Measurements from ENCODE around the gene FAF1.
"Not testable (repeated sequence)": the region's sequence is repeated elsewhere in the genome, so short reads cannot be mapped to it uniquely, and the experiment has no call there.

FAF1 gene

DNA sequence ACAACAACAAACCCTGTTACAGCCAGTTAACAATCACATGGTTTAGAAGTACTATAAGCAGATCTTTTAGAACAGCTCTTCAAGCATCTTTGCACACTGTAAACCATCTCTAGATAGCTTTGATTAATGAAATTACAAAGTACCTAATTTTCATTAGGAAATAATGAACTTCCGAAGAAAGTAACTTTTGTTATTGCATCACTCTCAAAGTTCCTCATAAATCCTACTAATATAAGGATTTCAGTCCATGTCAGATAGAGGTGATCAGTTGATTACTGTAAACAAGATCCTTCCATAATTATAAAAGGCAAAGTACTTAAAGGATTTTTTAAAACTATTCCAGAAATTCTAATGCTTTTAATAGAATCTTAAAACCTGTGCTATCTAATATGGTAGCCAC lies 58.2 kb downstream of the FAF1 start:
- no peak for DNase-seq

DNA sequence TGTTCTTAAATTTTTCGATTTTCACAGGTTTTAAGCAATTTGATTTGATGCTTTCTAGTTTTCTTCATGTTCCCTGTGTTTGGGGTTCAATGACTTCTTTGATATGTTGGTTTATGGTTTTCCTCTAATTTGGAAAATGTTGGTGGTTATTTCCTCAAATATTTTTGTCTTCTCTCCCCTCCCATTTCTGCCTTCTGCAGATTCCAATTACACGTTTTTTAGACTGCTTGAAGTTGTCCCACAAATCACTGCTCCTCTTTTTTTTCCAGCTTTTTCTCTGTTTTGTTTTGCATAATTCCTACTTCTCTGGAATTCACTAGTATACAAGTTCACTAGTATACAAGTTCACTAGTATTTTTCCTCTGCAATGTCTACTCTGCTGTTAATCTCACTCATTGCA lies 61.3 kb downstream of the FAF1 start:
- no peak for DNase-seq

DNA sequence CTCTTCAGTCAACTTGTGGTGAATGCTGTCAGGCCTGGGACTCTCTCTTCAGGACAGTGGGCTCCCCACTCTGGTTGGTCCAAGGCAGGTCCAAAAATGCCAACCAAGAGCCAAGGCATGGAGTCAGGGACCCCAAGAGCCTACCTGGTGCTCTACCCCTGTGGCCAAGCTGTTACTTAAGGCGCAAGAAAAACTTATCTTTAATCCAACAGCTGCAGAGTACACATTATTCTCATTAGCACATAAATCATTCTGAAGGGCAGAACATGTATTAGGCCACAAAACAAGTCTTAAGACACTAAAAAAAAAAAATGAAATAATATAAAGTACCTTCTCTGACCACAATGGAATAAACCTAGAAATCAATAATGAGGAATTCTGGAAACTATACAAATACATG lies 65.7 kb downstream of the FAF1 start:
- DNase-seq: no peak

DNA sequence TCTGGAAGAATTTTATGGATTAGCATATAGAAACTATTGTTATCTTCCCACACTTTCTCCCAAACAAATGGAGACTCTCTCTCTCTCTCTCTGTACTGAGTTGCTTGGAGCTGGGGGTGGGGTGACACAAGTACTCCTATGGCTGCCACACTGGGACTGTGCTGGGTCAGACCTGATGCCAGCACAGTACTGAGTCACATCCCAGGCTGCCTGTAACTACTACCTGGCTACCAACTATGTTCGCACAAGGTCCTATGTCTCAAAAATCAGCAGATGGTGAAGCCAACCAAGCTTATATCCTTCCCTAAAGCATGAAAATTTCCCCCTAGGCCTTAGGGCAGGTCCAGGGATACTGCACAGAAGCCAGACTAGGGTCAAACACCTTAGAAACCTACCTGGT lies 66.6 kb downstream of the FAF1 start:
- no peak for DNase-seq

DNA sequence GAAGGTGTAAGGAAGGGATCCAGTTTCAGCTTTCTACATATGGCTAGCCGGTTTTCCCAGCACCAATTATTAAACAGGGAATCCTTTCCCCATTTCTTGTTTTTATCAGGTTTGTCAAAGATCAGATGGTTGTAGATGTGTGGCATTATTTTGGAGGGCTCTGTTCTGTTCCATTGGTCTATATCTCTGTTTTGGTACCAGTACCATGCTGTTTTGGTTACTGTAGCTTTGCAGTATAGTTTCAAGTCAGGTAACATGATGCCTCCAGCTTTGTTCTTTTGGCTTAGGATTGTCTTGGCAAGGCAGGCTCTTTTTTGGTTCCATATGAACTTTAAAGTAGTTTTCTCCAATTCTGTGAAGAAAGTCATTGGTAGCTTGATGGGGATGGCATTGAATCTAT lies 72.5 kb downstream of the FAF1 start:
- not testable (repeated sequence) for DNase-seq

DNA sequence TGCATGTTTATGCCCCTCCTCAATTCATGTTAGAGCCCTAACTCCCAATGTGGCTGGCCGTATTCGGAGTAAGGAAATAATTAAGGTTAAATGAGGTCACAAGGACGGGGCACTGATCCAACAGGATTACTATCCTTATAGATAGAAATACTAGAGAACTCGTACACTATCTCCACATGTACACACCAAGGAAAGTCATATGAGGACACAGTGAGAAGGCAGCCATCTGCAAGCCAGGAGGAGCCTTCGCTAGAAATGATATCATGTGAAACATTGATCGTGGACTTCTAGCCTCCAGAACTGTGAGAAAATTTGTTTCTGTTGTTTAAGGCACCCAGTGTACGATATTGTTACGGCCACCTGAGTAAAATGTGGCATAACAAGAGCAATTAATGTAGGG lies 79.7 kb downstream of the FAF1 start:
- no peak for DNase-seq

DNA sequence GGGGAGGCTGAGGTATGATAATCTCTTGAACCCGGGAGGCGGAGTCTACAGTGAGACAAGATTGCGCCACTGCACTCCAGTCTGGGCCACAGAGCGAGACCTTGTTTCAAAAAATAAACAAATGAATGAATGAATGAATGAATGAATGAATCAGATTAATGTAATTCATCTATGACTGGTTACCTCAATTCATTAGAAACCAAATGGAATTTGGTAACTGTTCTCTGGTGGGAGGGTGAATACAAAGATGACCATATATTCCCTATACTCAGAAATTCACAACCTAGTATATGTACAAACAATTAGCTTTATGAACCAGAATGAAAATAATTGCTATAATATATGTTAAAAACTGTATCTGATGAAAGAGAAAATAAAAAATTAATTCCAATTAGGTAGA lies 80.9 kb downstream of the FAF1 start:
- no peak for DNase-seq

DNA sequence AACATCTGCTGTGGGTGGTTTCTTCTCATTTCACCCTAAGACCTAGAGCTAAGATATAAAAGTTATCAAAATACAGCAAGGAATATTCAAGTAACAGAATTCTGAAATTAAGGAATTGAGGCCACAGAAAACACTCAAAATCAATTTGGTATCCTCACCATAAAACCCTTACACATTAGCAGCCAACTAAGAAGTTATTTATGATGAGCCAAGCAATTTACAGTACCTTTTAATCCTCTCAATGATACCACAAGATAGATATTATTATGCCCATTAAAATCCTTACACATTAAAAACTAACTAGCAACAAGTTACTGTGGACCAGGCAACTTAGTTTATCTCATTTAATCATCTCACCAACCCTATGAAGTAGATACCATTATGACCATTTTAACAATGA lies 81.6 kb downstream of the FAF1 start:
- DNase-seq: no peak

DNA sequence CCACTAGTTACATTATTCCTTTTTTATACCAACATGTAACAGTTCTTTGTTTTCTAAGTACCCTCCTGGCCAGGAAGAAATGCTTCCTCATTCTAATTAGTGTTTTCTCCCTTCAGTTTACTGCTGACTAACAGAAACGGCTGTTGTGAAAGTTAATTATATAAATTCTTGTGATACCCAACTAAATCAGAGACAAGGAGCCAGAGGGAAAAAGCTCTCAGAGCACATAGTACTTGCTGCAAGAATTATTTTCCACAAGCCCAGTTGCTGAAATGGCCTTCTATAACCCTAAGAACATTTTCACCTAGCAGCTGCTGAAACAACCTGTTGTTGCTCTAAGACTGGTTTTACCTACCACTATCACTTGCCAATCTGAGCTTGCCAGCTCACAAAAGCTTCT lies 82.4 kb downstream of the FAF1 start:
- DNase-seq: no peak

DNA sequence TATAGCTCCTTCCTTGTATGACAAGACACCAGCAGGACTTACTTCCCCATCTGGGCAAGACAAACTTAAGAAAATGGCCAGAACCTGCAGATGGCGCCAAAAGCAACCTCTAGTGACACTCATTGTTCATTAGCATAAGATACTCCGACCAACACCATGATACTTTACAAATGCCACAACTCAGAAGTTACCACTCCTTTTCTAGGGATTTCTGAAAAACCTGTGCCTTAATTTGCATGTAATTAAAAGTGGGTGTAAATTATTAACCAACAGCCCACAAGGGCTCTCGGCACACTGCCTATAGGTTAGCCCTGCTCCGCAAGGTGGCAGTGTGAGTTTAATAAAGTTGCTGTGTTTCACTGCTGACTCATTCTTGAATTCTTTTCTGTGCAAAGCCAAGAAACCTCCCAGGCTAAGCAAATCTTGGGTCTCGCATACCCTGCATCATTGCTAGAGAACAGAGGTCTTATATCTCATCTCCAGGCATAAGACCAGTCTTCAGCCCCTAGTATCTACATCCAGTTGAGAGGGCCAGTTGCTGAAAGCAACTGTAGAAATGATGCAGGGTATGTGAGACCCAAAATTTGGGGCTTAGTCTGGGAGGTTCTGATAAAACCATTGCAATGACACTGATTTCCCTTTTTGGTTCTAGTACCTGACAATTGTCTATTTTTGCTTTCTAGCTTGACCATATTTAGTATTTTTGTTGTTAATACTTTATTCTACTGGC lies 86.4 kb downstream of the FAF1 start:
- peak; percentile 42 for DNase-seq

DNA sequence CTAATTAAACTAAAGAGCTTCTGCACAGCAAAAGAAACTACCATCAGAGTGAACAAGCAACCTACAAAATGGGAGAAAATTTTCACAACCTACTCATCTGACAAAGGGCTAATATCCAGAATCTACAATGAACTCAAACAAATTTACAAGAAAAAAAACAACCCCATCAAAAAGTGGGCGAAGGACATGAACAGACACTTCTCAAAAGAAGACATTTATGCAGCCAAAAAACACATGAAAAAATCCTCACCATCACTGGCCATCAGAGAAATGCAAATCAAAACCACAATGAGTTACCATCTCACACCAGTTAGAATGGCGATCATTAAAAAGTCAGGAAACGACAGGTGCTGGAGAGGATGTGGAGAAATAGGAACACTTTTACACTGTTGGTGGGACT lies 95.2 kb downstream of the FAF1 start:
- DNase-seq: not testable (repeated sequence)

DNA sequence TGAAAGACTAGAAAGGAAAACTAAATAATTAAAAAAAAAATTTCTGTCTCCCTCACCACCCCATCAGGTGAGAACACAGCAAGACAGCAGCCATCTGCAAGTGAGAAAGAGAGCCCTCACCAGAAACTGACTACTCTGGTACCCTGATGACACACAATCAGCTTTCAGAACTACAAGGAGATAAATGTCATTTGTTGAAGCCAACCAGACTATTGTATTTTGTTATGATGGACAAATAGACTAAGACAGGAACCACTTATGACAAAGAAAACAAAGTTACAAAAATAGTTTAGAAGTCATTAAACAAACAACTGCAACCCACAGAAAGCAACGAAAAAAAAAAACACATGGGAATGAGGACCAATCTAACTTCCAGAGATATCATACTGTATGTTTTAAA lies 98.3 kb downstream of the FAF1 start:
- no peak for DNase-seq

DNA sequence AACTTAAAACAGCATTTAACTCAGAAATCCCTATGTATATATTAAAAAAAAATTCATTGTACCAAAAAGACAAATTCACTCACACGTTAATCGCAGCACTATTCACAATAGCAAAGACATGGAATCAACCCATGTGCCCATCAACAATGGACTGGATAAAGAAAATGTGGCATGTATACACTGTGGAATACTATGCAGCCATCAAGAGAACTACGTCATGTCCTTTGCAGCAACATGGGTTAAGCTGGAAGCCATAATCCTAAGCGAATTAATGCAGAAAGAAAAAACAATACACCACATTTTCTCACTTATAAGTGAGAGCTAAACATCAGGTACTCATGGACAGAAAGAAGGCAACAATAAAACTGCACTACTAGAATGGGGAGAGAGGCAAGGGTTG lies 99.4 kb downstream of the FAF1 start:
- DNase-seq: no peak

DNA sequence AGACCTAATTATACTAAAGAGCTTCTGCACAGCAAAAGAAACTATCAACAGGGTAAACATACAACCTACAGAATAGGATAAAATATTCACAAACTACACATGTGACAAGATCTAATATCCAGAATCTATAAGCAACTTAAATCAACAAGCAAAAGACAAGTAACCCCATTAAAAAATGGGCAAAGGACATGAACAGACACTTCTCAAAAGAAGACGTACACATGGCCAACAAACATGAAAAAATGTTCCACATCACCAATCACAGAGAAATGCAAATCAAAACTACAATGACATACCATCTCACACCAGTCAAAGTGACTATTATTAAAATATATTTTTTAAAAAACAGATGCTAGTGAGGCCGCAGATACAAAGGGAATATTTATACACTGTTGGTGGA lies 99.8 kb downstream of the FAF1 start:
- no peak for DNase-seq

DNA sequence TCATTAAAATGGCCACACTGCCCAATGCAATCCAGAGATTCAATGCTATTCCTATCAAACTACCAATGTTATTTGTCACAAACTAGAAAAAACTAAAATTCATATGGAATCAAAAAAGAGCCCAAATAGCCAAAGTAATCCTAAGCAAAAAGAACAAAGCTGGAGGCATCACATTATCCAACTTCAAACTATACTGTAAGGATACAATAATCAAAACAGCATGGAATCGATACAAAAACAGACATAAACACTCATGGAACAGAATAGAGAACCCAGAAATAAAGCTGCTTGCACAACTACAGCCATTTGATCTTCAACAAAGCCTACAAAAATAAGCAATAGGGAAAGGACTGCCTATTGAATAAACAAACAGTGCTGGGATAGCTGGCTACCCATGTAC lies 100.4 kb downstream of the FAF1 start:
- no peak for DNase-seq

DNA sequence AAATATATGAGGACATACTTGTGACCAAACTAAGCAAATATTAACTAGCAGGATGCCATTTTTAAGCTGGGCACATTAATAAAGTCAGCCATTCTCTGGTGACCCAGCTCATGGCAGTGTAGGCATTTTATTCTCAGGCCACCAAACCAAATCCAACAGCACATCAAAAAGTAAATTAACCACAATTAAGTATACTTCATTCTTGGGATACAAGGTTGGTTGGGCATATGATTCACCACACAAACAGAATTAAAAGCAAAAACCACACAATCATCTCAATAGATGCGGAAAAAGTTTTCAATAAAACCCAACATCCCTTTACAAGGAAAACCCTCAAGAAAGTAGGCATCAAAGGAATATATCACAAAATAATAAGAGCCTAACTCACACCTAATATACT lies 101.3 kb downstream of the FAF1 start:
- no peak for DNase-seq

DNA sequence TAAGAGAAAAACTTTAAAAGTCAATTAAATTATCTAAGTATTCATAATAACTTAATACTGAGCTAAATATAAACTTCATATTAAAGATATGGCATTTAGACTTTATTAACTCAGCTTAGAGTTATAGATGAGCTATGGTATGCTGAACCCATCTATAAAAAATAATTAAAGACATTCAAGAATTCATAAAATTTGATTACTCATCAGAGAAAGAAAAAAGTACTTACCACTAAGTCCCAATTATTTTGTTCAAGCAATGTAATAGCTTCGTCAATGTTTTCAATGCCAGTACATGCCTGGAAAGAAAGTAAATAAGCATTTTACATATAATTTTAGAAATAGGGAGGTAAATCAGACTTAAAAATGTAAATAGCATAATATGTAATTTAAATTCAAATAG lies 102.4 kb downstream of the FAF1 start:
- no peak for DNase-seq

DNA sequence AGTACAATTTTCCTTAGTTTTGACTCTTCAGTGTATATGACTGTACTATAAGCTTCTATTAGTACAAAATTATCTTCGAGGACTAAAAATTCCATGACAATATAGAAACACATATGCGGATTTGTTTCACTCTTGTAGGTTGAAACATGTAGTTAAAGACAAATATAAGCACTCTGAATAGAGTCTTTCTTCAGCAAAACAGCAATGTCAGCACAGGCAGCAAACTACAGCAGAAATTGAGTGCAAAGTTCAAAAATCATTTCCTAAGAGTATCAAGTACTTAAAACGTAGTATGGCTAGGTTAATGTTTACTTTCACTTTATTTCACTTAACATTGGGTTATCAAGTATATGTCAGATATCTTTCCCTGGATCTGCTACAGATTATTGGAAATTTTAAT lies 106.7 kb downstream of the FAF1 start:
- no peak for DNase-seq

DNA sequence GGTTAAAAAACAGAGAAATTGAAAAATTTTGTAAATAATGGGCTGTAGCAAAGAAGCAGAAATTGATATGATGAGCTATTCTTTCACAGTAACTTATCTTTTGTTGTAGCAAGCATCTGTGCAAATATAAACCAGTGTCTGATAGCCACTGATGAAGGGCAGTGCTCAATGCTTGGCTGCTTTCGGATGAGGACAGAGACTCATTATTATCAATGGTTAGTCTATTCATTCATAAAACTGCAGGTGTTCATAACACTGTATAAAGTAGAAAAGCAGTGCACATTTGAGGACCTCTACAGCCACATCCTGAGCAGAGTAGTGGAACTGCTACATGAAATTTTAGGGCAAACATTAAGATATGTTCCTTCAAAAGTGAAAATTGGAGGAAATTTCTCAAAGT lies 107.2 kb downstream of the FAF1 start:
- DNase-seq: no peak

DNA sequence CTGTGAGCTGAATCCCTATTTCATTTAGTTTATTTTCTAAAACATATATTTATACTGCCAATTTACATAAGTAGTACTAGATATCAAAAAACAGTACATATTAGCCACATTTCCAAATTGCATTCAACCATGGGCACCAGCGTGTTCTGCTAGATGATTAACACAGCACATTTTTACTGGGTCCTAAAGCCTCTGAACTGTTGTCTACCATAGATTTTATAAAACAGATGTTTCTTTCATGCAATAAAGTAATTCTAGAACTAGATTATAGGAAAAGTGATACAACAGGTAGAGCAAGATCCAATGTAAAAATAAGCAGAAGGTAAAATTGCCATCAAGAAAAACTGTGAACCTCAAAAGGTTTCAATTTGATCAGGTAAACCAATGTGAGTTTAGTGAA lies 108.6 kb downstream of the FAF1 start:
- no peak for DNase-seq

DNA sequence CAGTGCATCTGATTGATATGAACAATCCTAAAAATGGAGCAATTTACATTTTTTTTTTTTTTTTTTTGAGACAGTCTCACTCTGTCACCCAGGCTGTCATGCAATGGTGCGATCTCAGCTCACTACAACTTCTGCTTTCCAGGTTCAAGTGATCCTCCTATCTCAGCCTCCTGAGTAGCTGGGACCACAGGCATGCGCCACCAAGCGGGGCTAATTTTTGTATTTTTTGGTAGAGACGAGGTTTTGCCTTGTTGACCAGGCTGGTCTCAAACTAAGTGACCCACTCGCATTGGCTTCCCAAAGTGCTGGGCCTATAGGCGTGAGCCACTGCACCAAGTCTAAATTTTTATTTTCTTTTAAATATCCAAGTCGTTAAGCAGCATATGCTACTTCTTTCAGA lies 109.0 kb downstream of the FAF1 start:
- no peak for DNase-seq

DNA sequence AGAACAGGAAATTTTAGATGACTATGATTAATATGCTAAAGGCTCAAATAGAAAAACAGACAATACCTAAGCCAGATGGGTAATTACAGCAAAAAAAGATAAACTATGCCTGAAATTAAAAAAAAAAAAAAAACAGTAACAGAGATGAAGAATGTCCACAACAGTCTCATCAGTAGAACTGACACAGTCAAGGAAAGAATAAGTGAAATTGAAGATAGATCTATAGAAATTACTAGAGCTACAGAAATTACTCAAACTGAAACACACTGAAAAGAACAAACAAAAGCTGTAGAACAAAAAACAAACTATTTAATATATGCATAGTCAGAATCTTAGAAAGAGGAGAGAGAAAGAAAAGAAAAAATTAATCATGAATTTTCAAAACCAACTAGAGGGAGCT lies 112.8 kb downstream of the FAF1 start:
- no peak for DNase-seq

DNA sequence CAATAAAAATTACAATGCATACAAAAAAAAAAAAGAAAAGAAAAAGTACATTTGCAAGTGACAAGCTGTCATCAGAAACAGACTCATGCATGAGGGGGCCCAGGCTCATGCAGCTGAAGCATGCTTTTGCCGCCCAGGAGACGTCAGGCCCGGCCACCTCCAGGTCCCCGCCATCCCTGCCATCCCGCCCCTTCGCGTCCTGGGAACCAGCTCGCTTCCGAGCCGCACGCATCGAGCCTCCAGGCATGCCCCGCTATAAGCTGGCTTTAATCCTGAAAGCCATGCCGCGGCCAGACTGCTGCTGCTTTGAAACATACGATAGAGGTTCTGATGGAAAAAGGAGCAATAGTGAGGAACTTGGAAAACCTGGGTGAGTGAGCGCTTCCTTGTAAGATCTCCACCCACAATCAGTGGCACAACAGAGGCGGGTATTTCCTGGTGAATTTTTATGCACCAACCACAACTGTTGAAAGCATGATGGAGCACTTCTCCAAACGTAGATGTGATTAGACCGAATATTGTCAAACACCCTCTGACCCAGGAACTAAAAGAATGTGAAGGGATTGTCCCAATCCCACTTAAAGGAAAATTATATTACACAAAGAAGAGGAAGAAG lies 113.7 kb downstream of the FAF1 start:
- no peak for DNase-seq

DNA sequence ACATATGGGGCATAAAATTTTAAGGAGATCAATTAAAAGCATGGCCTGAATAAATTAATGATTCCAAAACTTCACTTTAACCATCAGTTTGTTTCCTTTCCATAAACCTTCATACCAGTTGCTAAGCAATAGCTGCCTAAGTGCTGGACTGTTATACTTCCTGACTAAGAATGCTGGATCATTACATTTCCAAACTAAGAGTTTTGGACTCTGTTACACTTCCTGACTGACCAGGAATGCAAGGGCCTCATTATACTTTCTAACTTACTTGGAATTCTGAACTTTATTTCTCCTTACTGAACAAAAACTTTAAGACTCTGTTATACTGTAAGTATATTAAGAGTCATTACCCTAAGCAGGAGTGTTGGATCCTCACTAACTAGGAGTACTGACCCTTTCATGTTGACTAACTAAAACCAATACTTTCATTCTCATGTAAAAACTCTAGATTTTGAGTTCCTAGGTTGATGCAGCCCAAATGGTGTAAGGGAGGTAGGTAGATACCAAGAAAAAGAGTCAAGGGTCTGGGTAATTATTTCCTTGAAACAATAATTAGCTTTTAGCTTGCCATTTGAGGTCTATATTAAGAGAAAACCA lies 118.2 kb downstream of the FAF1 start:
- DNase-seq: no peak

DNA sequence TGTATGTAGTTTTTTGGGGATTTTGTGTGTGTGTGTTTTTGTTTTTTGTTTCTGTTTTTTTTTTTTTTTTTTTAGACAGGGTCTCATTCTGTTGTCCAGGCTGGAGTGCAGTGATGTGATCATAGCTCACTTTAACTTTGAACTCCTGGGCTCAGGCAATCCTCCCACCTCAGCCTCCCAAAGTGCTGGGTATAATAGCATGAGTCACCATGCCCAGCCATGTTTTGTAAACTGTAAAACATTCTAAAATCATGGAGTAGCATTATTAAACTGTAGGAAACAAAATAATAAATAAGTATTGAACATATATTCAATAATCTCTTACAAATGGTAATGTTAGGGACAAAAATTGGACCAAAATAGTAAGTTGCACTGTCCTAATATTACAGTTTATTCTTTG lies 124.0 kb downstream of the FAF1 start:
- DNase-seq: no peak
